GM18519 (cell line): ENCODE measurements around the gene HK2.
A peak's percentile ranks its signal among the peaks of the same experiment; 100 is the strongest.
"Not testable (repeated sequence)": the region's sequence is repeated elsewhere in the genome, so short reads cannot be mapped to it uniquely, and the experiment has no call there.

Experiments used
- ATAC-seq: cut with Tn5 transposase; IDR thresholded peaks from one replicate; pipeline ENCODE4 v1.9.1; 2021; ENCODE audit warnings: mild to moderate bottlenecking, moderate library complexity; ENCODE audit not compliant: unreplicated experiment, low FRiP score

HK2 gene

DNA sequence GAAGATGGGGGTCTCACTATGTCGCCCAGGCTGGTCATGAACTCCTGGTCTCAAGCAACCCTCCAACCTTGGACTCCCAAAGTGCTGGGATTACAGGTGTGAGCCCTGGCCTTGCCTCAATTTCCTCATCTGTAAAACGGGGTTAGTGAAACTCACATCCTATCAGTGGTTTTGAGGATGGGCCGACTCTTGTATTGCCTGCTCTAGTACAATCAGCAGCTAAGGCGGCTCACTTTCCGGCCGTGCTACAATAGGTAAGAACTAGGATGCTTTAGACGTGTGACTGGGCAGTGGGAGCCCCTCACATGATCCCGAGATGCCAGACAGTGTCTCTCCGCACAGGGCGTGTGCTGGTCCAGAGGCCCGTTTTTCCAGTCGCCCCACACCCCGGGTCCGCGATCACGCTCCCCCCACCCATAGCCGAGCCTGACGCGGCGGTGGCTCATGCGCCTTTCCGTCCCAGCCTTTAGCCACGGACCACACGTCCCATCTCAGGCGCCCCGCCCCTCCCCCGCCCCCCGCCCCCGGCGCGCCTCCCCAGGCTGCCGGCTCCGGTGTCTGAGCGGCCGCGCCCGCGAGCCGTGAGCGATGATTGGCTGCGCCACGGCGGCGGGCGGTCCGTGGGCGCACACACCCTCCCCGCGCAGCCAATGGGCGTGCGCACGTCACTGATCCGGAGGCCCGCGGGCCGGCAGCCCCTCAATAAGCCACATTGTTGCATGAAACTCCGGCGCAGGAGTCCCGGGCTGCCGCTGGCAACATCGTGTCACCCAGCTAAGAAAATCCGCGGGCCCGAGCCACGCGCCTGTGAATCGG is at the start of gene HK2:
HK2 (plus strand) TSS at position 710 of the 816 bp plus-strand sequence. CDS start 454 bp downstream, outside the sequence.
- ATAC-seq: peak; percentile 76

DNA sequence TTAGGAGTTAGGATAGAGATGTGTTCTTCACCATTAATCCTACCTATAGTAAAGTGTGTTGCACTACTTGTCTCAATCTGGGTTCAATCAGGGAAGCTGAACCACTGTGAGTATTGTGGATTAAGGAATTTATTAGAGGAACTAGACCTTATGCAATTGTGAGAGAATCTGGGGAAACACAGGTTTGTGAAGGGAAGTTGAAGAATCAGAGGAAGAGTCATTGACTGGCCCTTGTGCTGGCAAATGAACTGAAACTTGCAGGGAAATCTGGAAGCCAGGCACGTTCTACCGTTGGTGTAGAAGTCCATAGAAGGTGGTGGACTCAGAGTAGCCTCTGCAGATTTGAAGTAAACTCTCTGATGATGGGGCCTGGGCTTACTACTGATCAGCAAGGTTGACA is 44.7 kb upstream of the HK2 start:
- ATAC-seq: no peak

DNA sequence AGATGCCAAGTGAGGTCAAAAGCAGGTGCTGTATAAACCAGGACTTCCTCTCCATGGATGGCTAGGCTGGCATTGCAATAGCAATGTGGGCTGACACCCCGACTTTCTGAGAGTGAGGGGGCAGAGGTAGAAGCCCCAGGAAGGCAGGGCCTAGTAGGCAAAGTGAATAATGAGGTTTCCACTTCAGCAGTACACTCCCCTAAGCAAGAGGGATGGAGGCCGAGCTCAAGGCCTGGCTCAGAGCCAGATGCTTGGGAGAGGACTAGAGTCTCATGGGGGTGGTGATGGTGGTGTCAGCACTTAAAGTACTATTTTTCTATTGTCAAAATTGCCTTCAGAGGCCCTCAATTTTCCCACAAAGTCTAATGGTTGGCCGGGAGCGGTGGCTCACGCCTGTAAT is 41.6 kb upstream of the HK2 start:
- ATAC-seq: no peak

DNA sequence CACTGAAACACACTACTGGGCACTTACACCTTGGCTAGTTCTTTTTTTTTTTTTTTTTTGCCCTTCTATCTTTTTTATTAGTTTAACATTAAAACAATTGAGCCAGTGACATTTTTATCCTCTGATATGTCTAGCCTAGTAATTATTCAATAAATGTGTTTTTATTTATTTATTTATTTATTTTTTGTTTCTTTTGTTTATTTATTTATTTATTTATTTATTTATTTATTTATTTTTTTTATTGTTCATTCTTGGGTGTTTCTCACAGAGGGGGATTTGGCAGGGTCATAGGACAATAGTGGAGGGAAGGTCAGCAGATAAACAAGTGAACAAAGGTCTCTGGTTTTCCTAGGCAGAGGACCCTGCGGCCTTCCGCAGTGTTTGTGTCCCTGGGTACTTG is 39.0 kb upstream of the HK2 start:
- ATAC-seq: not testable (repeated sequence)

DNA sequence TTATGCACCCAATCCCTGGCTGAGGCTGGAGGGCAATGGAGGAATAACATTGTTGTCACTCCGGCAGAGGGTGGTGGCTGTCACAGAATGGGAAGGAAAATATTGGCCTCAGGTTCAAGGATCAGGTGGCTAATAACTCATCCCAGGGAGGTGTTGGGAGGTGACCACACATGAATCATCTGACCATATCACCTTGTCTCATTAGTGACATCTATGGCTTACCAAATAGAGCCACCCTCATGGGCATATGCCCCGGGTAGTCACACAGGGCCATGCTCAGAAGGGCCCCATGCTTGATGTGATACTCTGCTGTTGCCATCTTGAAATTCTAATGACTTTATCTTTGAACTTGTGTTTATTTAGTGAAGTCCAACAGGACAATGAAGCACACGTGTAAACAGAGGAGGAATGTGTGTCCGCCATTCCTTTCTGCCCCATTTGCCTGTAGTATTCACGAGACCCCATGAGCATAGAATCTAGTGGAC is 27.5 kb upstream of the HK2 start:
- no peak for ATAC-seq

DNA sequence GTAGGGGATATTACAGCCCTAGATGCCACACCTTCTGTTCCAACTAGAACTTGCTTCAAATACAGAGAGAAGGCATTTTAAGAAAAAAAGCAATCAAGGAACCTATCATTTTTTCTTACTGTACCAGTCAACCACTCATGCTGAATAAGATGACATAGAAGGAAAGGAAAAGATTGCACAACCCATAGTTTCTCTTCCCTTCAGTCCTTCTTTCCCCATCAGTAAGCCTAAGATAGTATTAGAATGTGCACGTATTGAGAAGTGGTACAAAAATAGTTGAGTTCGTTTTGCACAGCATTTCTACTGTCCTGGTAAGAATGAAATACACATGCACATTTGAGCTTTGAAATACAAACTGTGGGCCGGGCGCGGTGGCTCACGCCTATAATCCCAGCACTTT is 27.0 kb upstream of the HK2 start:
- no peak for ATAC-seq

DNA sequence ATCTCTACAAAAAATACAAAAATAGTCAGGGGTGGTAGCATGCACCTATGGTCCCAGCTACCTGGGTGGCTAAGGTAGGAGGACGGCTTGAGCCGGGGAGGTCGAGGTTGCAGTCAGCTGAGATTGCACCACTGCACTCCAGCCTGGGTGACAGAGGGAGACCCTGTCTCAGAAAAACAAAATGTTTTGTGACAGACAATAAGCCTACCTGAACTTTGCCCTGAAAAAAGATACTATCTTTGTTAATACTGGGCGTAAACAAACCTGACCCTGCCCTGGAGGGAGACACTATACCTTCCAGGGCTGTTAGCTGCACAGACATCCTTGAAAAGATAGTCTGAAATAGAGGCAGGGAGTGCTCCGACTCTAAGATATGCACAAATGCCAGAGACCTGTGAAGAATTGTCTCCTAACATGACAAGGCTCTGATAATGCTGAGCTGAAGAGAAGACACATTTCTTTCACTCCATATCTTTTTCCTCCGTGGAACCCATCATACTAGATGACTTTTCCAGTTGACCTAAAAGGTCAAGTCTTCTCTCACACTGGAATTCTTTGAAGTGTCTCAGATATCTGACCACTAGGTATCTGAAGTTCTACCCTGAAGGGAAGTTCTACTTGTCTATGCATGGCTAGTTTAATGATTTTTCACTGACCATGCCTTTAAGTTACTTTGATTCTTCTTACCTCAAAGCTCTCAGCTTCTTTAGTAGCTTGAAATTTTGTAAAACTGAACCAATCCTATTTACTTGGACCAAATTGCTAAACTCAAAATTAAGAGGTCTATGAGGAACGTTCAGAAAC is 20.9 kb upstream of the HK2 start:
- no peak for ATAC-seq

DNA sequence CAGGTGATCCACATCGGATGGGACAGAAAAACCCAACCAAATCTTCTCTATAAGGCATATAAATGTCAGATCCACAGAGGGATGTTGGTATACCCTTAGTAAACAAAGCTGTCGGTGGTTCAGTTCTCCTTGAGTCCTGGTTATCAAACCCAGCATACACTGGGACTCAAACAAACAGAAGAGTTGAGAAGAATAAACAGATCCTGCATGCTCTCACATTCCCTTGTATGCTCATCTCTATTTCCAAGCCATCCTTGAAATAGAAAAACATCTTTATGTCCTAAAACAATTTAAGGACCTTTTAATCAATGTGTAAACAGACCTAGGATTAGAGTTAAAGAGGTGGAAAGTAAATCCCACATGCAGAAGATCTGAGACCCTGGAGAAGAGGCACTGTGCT is 19.8 kb upstream of the HK2 start:
- no peak for ATAC-seq

DNA sequence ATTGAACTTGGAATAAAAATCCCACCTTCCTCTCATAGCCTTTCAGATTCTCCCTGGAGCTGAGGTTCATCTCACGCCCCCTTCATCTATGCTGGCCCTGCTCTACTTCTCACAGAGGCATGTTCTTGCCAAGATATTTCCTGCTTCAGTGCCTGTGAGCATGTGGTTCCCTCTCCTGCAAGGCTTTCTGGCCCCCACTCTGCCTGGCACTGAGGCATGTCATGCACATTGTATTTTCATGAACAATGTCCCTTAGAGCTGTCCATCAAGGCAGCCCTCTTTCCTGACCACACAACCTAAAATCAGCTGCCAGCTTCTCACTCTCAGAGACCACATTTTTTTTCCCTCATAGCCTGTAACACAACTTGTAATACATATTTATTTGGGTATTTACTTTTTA is 18.0 kb upstream of the HK2 start:
- ATAC-seq: no peak

DNA sequence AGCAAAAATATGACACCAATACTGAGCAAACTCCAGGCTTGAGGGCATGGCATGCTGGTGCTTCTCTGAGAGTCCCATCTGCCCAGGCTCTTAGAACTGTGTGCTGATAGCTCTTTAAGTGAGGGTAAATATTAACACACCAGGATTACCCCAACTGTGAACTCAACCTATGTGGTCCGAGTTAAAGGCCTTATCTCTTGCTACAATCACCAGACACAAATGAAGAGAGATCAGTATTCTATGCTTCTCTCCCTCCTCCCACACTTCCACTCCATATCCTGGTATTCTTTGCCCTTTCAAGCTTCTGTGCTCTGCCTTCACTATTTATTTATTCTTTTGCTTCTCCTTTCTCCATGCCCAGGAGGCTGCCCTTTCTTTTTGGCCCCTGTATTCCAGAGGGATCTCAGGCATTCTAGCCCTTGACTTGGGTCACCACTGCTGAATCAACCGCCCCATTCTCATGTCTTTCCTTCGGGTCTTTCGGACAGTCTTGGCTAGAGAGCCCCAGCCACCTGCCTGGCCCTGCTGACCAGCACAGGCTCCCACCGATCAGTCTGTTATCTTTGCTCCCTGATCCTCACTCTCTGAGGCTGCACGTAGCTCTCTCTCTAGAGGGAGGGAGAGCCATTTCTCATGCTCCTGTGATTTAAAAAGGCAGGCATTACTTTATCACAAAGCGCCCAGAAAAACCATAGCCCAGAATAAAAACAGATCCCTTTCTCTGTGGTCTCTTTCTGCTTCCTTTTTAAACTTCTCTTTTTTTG is 17.2 kb upstream of the HK2 start:
- no peak for ATAC-seq

DNA sequence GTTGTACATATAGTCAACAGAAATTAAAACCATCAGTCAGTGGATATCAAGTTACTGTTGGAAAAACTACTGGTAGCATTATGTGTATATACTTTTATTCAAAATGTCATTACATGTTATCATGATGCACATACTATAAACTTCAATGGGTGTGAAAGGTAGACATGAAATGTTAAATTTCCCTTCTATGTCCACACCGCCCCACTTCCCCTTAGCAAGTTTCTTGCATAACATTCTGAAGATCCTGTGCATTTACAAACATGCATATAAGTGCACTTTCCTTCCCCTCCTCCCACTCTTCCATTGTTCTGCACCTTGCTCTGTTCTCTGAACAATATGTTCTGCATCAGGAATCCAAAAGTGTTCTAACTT is 16.6 kb upstream of the HK2 start:
- ATAC-seq: no peak

DNA sequence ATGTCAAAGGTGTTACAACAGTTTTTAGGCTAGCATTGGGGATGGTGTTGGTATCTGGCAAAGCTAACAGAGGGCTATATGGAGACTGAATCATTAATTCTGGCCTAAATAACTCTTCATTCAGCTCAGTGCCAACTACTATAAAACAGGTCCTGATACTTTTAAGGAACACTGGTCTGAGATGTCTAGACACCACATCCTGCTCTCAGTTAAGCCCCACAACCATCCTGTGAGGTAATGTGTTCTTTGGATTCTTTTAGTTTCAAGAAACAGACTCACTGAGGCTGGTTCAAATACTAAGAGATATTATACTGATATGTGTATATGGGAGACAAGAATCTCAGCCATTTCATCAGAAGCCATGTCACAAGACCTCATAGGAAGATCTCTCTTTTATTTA is 14.2 kb upstream of the HK2 start:
- ATAC-seq: no peak

DNA sequence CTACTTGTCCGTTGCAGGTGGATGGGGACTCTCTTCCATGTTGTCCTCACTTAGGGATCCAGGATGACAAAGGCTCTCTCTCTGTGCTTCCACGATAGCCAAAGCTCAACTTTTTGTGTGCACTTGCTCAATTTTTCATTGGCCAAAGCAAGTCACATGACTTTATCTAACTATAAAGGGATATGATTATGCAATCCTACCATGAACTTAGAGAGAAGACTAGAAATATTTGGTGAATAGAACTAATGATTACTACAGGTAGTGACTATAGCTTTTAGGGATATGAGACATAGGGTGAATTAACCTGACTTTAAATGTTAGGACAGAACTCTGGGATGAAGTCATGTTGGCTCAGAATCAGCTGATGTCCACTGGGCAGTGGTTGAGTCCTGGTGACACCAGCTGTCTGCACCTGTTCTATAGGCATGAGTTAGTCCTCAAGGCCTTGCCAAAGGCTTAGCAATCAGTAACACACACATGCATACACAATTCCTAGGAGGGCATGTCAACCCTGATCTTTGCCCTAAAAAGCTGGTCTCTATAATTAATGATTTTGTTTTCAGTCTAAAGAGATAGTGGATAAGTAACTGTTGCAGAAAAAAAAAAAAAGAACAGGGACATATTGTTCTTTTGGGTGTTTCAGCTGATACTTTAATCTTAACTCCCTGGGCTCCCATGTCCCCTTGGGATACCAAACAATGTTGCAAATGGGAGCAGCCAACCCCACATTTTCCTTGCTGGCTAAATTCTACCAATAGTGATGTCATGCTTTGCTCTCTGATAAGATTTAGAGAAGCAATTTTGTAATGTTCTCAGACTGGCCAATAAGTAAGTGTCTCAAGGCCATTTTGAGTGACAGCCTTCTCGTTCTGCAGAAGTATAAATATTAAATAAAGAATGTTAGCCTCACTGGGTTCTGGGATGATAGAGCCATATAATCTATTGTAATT is 12.5 kb upstream of the HK2 start:
- ATAC-seq: no peak

DNA sequence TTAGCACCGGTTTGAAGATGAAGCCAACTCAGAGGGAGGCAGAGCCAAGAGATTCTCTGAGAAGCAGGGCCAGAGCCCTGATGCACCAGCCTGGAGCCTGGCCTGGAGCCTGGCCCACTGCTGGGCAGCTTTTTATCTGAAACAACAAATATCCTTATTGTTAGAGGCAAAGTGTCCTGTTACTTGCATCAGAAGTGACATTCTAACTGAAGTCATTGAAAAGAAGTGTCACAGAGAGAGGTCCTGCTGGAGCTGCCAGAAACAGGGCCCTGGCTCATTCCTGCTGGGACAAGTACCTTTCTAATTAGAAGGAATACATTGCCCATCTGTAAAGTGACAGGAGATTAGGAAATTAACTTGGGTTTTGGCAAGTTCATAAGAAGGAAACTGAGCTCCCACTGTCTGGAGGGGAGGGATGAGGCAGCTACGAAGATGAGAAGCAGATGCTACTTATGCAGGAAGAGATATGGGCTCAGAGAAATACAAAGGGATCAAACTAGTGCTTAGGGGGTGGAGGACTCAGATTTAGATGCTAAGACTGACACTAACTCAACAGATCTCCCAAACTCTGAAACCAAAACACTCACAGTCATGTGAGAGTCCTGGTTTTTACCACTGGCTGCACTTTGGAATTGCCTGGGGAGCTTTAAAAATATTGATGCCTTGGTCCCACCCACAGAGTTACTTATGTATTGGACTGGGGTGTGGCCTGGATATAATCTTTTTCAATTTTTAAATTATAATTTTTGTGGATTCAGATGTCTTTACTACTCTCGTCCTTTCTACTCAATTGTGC is 11.0 kb upstream of the HK2 start:
- ATAC-seq: no peak

DNA sequence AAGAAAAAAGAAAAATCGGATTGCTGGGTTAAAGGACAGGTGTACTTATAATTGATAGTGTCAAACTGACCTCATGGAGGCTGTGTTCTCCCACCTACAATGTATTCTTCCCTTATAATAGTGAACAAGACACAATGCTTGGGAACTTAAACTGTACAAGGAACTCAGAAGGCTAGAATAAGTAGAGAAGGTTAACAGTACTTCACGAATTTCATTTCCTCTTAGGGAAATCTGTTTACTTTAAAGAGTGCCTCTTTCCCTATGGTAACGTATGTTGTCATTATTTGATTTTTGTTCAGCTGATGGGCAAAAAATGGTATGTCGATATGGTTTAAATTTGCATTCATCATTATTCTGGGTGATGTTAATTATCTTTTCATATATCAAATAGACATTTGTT is 9.2 kb upstream of the HK2 start:
- no peak for ATAC-seq

DNA sequence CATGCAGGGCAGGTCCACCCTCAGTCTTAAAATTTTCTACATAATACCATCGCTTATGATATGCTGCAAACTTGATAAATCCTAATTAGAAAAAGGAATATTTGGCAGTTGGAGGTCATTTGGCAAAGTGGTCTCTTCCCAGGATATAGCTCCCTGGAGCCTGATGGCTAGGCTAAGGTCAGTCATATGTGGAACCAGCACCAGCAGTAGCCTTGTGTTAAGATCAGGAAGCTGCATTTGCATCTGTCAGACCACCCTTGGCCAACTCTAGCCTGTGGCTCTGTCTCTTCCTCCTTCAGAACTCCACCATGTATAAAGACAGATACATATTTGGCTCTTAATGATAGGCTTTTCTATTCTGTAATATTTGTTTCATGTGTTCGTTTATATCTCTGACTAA is 5.4 kb upstream of the HK2 start:
- no peak for ATAC-seq

DNA sequence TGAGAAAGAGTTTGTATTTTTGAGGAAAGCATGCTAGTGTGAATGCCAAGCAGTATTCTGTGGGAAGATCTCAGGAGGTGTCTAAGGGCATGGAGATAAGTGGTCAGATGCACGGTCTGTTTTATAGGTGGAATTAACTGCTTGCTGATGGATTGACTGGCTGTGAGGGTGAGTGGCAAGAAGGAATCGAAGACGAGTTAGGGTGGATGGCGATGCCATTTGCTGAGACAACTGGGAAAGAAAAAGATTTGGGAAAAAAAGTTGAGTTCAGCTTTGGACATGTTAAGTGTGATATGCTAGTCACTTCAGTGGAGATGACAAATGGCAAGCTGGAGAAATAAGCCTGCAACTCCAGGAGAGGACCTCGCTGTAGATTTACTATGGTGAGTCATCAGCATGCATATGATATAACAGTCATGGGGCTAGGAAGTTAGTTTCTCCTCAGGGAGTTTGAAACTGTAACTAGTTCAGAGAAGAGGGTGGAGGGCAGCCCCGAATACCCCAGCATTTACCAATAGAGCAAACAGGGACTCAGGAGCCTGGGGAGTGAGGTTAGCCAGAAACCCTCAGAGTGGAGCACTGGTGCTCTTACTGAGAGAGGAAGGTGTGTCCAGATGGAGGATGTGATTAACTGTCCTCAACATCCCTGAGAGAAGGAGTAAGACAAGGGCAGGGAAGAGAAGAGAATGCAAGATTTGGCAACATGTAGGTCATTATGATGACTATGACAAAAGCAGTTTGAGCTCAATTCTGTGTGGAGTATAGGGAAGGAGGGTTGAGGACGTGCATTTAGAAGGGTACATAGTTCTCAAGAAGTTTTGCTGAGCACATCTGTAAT is 2.0 kb upstream of the HK2 start:
- ATAC-seq: no peak

DNA sequence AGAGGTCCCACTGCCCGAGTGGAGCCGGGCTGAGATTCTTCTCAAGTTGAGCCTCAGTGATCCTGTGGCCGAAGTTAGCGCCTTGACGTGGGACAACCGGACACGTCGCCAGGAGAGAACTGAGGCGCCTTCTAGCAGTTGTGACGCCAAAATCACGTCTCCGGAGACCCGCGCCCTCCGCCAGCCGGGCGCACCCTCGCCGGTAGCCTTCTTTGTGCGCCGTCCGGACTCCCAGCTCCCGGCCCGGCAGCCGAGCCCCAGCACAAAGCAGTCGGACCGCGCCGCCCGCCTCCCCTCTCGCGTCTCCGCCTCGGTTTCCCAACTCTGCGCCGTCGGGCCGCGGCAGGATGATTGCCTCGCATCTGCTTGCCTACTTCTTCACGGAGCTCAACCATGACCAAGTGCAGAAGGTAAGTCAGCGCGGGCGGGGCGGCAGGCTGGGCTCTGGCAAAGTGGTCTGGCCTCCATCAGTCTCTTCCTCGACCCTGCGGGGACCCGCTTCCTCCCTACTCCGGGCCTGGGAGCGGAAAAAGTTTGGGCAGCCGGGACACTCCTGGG is 386 bp downstream of the HK2 start:
- not testable (repeated sequence) for ATAC-seq
